ENCODE data around the gene POLR2L. TPM values are rescaled to one million over a fixed set of nuclear protein-coding genes. Genes with fewer than 3 reads are reported as not detected.

POLR2L gene
- total and polyA plus RNA-seq, 2 of the 13 experiments (the other 11 are each of a cell fraction or from before 2014, with no cell fraction given) = 104 to 114 TPM

DNA sequence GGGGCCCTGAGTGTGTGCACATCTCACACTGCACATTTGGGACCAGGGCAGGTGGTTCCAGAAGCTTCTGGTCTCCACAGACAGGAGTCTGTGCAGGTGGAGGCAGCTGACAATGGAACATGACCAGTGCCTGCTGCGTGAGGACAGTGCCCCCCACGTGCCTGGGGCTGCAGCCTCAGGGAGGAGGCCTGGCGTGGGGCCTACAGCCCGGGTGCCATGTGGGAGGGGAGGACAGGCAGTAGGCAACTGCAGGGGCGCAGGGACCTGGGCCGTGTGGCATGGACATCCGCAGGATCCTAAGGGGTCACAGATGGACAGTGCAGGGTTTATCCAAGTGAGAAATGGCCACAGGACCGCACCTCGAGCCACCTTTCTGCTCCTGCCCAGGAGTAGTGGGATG lies 29.1 kb upstream of the POLR2L start:
- Histone ChIP-seq H3K4me1 (ENCODE audit: insufficient read depth, low read length) (0 out of 2 replicates have a peak, but pooled peaks cover 8% of the 10 kb centered on the region), H3K9ac (ENCODE audit: insufficient read depth, low read depth, low read length) (no peak overlapping the region), H3K27ac (ENCODE audit: extremely low read length, insufficient read depth, low read length) (no peak overlapping the region), H4K20me1 (ENCODE audit: insufficient read depth, low read length) (no peaks in the 10 kb centered on the region), H3K36me3 (replicated peaks in 1 of 2; ENCODE audit: control insufficient read depth in 1 of 2, insufficient read depth in 2 of 2, low read length in 2 of 2) (peaks cover 2 to 10% of the 10 kb centered on the region in 2 experiments; a peak in 3 of 5 replicates), H3K9me3 (ENCODE audit: low read length) (no peaks in the 10 kb centered on the region), H3K4me2 (ENCODE audit: low read depth, low read length) (no peak overlapping the region), H2AFZ (ENCODE audit: low read length) (no peak overlapping the region), H3K27me3 (ENCODE audit: control insufficient read depth in 1 of 2, insufficient read depth in 2 of 2, low read length in 2 of 2) (no peaks in the 10 kb centered on the region), H3K4me3 (replicated peaks in 1 of 3; ENCODE audit: insufficient read depth in 1 of 3, low read depth in 2 of 3, low read length in 3 of 3) (no peak overlapping the region), H3K79me2 (ENCODE audit: insufficient read depth, low read length) (no peaks in the 10 kb centered on the region)
- no TSS peak for BruUV-seq (replicated peaks)
- WGBS (ENCODE audit: low lambda C conversion rate) = no CpG with 5 or more reads among the region's 9 CpGs
- ChIA-PET POLR2A (no interaction called here), CTCF (ENCODE audit: low intra/inter-chr PET ratio, low total read pairs) (no interaction called here)
- no peak for TF ChIP-seq TSC22D2 (CRISPR knock-in tag; IDR thresholded peaks at IDR 0.05; ENCODE audit: borderline replicate concordance)
- TF ChIP-seq AGO2 (optimal IDR thresholded peaks at IDR 0.05; ENCODE audit: low read depth, low read length) = peak; percentile 57
- TF ChIP-seq ZNF121 (CRISPR knock-in tag; IDR thresholded peaks at IDR 0.05) = no peak
- 0 out of 4 replicates have a peak, but pooled peaks of 1 of the 2 experiments have one; percentile 24 for TF ChIP-seq POLR2A (IDR thresholded peaks at IDR 0.05; ENCODE audit: insufficient read depth in 1 of 2, low read depth in 2 of 2, low read length in 2 of 2)
- DNase-seq (ENCODE audit: low spot score) = no peak
- ATAC-seq = no peak
- intact Hi-C loops (cut with micrococcal nuclease; ENCODE audit: unreplicated experiment) = no loop called here
- in situ Hi-C loops (cut with HindIII; ENCODE audit: extremely low pct_ligation_motif_present, low pct_unique_long_range_greater_than_20kb) = no loop called here
- no peak for FAIRE-seq

DNA sequence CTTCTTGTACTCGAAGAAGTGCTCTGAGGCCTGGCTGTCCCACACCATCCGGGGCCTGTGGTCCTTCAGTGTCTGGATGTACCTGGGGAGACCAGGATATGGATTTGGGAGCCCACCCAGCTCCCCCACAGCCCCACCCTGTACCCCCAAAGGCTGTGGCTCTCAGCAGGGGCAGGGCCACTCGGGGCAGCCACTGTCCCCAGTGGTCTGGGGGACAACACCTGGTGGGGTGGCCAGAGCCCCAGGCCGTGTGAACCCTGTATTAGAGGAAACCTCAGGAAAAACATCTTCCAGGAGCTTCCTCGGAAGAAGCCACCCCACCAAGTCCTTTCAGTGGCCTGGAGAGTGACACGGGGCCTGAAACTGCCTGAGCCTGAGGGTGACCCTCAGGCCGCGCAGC lies 28.1 kb upstream of the POLR2L start:
- in situ Hi-C loops (cut with HindIII; ENCODE audit: extremely low pct_ligation_motif_present, low pct_unique_long_range_greater_than_20kb) = no loop called here
- ATAC-seq (no peak; the same call in 2 of the 3 replicates), DNase-seq (ENCODE audit: low spot score) (no peak), FAIRE-seq (no peak)
- H3K79me2 ChIP-seq (ENCODE audit: insufficient read depth, low read length) = no peaks in the 10 kb centered on the region
- intact Hi-C loops (cut with micrococcal nuclease; ENCODE audit: unreplicated experiment) = no loop called here
- 0 out of 2 replicates have a peak, but pooled peaks cover 8% of the 10 kb centered on the region for H3K4me1 ChIP-seq (ENCODE audit: insufficient read depth, low read length)
- no peak overlapping the region for H2AFZ ChIP-seq (ENCODE audit: low read length)
- ChIA-PET CTCF (ENCODE audit: low intra/inter-chr PET ratio, low total read pairs) (interaction anchor here (1.0 kb wide), 1 partner anchor 181 kb away, joined by 3 read pairs; no protein-coding TSS in a partner anchor), POLR2A (no interaction called here)
- H3K9me3 ChIP-seq (ENCODE audit: low read length) = no peaks in the 10 kb centered on the region
- no CpG with 5 or more reads among the region's 8 CpGs for WGBS (ENCODE audit: low lambda C conversion rate)
- H3K9ac ChIP-seq (ENCODE audit: insufficient read depth, low read depth, low read length) = no peak overlapping the region
- H3K4me2 ChIP-seq (ENCODE audit: low read depth, low read length) = no peak overlapping the region
- TF ChIP-seq AGO2 (optimal IDR thresholded peaks at IDR 0.05; ENCODE audit: low read depth, low read length) (peak; percentile 51), ZNF788 (CRISPR knock-in tag; IDR thresholded peaks at IDR 0.05; ENCODE audit: borderline replicate concordance) (no peak)
- H3K27ac ChIP-seq (ENCODE audit: extremely low read length, insufficient read depth, low read length) = no peak overlapping the region
- peaks cover 0 to 10% of the 10 kb centered on the region in 2 experiments; a peak in 2 of 5 replicates for H3K36me3 ChIP-seq (replicated peaks in 1 of 2; ENCODE audit: control insufficient read depth in 1 of 2, insufficient read depth in 2 of 2, low read length in 2 of 2)
- H3K27me3 ChIP-seq (ENCODE audit: control insufficient read depth in 1 of 2, insufficient read depth in 2 of 2, low read length in 2 of 2) = no peaks in the 10 kb centered on the region
- no peaks in the 10 kb centered on the region for H4K20me1 ChIP-seq (ENCODE audit: insufficient read depth, low read length)
- BruUV-seq (replicated peaks) = no TSS peak
- H3K4me3 ChIP-seq (replicated peaks in 1 of 3; ENCODE audit: insufficient read depth in 1 of 3, low read depth in 2 of 3, low read length in 3 of 3) = no peak overlapping the region
